T-helper 22 cell (primary cell): ENCODE results near the gene FUS.

Experiments
- DNase-seq: peaks from one replicate; pipeline ENCODE4 v3.0.0-alpha.2; 2020; ENCODE audit warnings: low read depth

Gene FUS

GRCh38 chr16:31202414-31203375 is 22.8 kb downstream of the FUS start, which contains the start of gene PYCARD:
Gene PYCARD, minus strand, starts transcription at chr16:31202760. Its CDS starts 70 bp downstream, at chr16:31202690.
- DNase-seq, result no peak

GRCh38 chr16:31204871-31205666 is 25.1 kb downstream of the FUS start:
- DNase-seq, result no peak

DNA sequence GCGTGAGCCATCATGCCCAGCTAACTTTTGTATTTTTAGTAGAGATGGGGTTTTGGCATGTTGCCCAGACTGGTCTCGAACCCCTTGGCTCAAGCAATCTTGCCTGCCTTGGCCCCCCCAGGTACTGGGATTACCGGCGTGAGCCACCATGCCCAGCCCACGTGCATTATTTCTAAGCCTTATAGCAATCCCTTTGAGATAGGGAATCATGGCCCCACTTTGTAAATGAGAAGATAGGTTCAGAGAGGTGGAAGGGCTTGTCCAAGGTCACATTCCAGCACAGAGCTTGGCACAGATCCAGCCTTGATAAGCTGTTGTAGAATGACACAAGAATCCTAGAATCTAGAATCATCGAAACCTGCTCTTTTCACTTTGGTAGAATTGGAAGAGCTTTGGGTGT is 26.8 kb downstream of the FUS start:
- no peak for DNase-seq

GRCh38 chr16:31213342-31213741 is 33.4 kb downstream of the FUS start:
- DNase-seq, result no peak

- DNase-seq, result no peak
These were observed 34.2 kb downstream of the FUS start, which contains the start of gene TRIM72 for GRCh38 chr16:31213877-31214707. Gene TRIM72, plus strand, starts transcription at chr16:31214119. Its CDS starts 620 bp downstream, at chr16:31214739.

GRCh38 chr16:31214708-31215286 is 34.9 kb downstream of the FUS start:
- DNase-seq, result no peak

- DNase-seq, result no peak
These were observed 35.6 kb downstream of the FUS start for GRCh38 chr16:31215287-31216162.

DNA sequence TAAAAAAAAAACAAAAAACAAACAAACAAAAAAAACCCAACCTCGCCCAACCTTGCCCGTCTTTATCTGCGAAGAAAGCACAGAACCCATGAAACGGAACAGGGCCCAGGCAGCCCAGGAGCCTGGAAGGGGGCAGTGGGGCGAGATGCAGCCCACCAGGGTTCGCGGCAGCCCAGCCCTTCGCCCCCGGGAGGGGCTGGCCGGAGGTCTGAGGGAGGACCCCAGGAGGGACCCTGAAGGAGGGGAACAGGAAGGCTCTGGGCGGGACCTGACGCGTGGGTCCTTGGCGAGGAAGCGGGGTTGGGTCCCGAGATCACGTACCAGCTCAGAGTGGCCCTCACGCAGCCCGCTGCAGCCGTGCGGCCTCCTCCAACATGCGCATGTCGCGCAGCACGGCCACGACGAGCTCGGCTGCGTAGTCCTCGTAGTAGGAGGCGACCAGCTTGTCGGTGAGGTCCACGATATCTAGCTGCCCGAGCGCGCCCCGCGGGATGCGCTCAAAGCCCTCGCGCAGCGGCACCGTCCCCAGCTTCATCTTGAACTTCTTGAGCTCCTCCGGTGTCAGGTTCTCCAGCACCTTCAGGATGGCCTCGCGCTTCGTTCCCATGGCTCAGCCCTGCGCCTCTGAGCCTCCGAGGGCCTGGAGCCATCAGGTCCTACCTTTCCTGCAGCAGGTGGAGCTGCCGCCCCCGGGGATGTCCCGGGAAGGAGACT is 36.6 kb downstream of the FUS start, which contains the start of gene PYDC1:
Gene PYDC1 (minus strand): TSS at position 714 of the 714 bp plus-strand sequence. CDS start 107 bp downstream, at position 607.
- no peak for DNase-seq

- no peak for DNase-seq
These were observed 37.2 kb downstream of the FUS start for GRCh38 chr16:31217136-31217530.

GRCh38 chr16:31219154-31219741 is 39.3 kb downstream of the FUS start:
- DNase-seq, result no peak

- DNase-seq, result no peak
These were observed 41.6 kb downstream of the FUS start for GRCh38 chr16:31221357-31222160.

GRCh38 chr16:31223044-31223443 is 43.1 kb downstream of the FUS start:
- no peak for DNase-seq

GRCh38 chr16:31224092-31224955 is 44.4 kb downstream of the FUS start:
- DNase-seq, result no peak

DNA sequence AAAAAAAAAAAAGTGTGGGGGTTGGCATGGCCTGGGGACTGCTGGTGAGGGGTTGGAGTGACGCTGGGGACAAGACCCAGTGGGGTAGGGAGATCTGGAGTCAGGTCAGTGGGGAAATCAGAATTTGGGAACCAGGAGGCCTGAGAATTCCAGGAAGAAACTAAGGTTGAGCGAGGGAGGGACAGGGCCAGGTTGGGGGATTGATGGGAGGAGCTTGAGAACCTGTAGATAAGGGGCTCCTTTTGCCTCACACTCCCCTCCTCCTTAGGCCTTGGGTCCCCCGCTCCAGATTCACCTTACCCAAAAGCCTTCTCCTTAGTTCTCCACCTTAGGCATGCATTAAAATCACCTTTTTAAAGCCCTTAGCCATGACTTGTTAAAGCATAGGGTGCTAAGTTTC is 45.3 kb downstream of the FUS start:
- no peak for DNase-seq

GRCh38 chr16:31228206-31228605 is 48.3 kb downstream of the FUS start:
- no peak for DNase-seq

GRCh38 chr16:31229501-31229900 is 49.6 kb downstream of the FUS start:
- DNase-seq, result no peak

- DNase-seq, result no peak
These were observed 58.1 kb downstream of the FUS start for GRCh38 chr16:31238041-31238440.
